Mammary epithelial cell (primary cell): ENCODE data around the gene CYP2B6.

ENCODE experiments used
- CTCF ChIP-seq, 2 donors: IDR thresholded peaks in 1 of 2; conservative IDR thresholded peaks in 1 of 2; 2 replicates each; pipeline ENCODE4 v1.5.1; 2011 to 2012; ENCODE audit warnings: inconsistent platforms in 2 of 2, low read length in 2 of 2, mild to moderate bottlenecking in 2 of 2, control low read depth in 1 of 2, low read depth in 1 of 2; ENCODE audit not compliant: insufficient read depth in 1 of 2; ENCODE audit errors: extremely low read depth in 1 of 2
- EZH2 ChIP-seq: IDR thresholded peaks from 2 replicates; pipeline ENCODE4 v1.6.1; 2012; ENCODE audit warnings: low read length, inconsistent platforms, borderline replicate concordance

- TF ChIP-seq CTCF (conservative IDR thresholded peaks at IDR 0.05 in 1 of 2, IDR thresholded peaks at IDR 0.05 in 1 of 2; ENCODE audit: extremely low read depth in 1 of 2, insufficient read depth in 1 of 2, low read depth in 1 of 2, low read length in 2 of 2) (peak; percentile 84 to 89), EZH2 (no peak)
Measured at GRCh38 chr19:40974633-40975037, 16.4 kb upstream of the CYP2B6 start.
